HG03095 (cell line): ENCODE measurements around the gene HEBP1.
"Not testable (repeated sequence)": the region's sequence is repeated elsewhere in the genome, so short reads cannot be mapped to it uniquely, and the experiment has no call there.

ENCODE experiments used
- ATAC-seq: cut with Tn5 transposase; IDR thresholded peaks from one replicate; pipeline ENCODE4 v1.9.1; 2021; ENCODE audit warnings: moderate library complexity; ENCODE audit not compliant: unreplicated experiment

The HEBP1 gene, protein sequence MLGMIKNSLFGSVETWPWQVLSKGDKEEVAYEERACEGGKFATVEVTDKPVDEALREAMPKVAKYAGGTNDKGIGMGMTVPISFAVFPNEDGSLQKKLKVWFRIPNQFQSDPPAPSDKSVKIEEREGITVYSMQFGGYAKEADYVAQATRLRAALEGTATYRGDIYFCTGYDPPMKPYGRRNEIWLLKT

DNA sequence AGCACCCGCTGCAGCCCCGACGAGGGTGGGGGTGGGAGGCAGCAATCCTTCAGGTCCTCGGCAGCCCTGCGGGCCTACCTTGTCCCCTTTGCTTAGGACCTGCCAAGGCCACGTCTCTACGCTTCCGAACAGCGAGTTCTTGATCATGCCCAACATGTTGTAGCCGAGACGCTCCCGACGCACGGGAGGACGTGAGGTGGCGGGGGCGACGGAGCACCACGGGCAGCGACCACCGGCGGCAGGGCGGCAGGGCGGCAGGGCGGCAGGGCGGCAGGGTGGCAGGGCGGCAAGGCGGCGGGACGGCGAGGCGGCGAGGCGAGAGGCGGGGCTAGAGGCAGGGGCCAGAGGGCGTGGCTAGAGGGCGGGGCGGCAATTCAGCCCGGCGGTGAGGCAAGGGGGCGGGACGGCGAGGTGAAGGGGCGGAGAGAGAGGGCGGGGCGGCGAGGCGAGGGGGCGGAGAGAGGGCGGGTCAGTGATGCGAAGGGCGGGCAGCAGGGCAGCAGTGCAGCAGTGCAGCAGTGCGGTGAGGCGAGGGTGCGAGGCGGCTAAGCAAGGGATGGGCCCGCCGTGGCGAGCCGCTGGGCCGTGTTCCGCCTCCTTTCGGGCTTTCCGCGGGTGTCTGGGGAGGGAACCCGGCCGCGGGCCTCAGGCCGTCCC, at the start of gene HEBP1:
HEBP1 (minus strand) TSS at position 307 of the 657 bp plus-strand sequence; CDS start at position 156, 151 bp downstream.
- peak; percentile 85 for ATAC-seq

DNA sequence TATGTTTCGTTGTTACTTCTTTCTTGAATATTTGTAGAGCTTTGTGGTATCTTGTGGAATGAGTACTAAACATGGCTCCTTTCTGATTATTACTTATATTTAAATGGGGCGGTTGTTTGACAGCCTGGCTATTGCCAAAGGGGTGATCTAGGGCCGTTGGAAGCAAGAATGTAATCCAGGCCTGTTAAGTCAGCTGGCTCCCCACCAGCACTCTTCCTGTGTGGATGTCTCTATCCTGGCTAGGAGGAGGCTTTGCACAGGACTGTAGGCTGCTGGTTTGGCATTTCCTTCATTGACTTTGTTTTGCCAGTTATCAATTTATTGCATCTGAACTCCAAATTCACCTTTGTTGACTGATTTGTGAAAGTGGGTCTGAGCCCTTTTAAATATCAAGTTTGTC, 49.8 kb upstream of the HEBP1 start:
- no peak for ATAC-seq

DNA sequence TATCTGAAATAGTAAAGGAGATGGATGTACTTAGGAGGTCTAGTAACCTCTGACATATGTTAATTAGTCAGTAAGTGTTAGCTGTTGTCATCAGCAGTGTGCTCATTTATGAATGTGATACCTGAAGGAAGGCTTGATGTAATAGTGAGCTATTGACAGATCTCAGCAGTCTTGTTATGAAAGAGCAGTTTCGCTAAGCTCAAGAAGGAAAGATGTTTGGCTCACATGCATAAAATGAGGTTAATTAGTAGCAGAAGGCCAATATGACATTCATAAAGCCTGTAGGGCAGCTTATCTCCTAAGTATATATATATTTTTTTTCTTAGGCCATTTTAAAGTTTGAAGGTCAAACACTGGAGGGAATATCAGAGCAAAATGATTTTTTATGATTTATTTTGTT, 46.9 kb upstream of the HEBP1 start:
- no peak for ATAC-seq

DNA sequence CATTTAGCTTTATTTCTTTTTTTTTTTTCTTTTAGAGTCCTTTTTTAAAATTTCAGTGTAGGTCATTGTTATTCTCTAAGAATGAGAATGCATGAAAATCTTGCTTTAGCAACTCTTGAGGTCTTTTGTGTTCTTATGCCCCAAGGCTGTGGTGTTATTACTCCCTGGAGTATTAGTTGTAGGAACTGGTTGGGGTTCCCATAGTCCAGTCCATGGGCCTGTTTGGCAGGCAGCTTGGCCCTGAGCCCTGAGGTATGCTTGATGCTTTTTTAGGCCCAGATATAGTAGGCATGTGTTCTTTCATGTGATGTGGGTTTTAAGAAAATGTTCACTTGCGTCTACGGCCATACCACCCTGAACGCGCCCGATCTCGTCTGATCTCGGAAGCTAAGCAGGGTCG, 45.8 kb upstream of the HEBP1 start:
- no peak for ATAC-seq

DNA sequence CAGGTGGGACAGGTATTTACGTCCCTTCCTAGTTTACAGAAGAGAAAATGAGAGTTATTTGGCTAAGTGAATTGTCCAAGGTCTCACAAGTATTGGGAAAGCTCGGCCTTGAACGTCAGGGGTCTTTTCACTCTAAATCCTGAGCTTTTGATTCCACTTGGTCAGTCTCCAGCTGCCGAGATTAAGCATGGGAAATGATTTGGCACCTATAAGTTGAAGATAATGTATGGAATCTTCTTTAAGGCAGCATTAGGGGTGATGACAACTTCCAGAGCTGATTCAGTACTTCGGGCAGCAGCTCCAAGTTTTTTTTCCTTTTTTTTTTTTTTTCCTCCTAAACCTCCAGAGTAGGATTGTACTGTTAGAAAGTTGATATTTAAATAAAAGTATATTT, 44.8 kb upstream of the HEBP1 start:
- no peak for ATAC-seq

DNA sequence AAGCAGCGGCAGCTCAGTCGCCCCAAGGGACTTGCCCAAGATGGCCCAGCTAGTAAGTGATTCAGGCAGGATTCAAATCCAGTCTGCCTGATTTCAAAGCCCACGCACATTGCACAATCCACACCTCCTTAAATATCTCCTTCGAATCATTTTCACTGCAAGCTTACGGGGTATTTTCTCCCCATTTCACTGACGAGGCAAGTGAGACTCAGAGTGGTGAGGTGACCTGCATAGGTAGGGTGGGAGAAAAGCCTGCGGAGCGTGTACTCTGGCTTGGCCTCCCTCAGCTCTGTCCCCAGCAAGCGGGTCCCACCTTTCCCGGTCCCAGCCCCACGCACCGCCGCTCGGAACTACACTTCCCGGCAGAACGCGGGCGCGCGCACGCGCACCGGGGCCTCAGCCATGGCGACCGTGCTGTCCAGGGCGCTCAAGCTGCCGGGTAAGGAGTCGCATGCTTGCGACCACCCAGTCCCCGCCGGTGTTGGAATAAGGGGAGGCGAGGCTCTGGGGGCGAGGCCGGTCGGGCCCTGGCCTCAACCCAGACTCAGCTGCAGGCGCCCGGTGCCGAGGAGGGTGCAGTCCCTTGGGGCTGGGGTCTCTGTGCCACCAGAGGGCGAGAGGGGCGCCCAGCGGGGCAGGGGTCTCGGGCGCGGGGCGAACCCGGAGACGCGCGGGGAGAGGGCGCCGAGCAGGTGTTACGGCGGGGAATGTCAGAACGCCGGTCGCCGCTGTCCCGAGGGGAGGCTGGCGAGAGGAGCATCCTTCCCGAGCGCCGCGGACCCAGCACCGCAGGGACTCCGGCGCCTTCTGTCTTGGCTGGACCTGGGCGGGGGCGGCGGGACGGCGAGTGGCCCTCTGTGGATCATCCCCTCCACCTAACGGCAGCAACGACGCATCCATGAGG, 44.2 kb upstream of the HEBP1 start, which contains the start of gene FAM234B:
FAM234B (plus strand) TSS at position 380 of the 904 bp plus-strand sequence; CDS start at position 403, 23 bp downstream.
- ATAC-seq = peak; percentile 88

DNA sequence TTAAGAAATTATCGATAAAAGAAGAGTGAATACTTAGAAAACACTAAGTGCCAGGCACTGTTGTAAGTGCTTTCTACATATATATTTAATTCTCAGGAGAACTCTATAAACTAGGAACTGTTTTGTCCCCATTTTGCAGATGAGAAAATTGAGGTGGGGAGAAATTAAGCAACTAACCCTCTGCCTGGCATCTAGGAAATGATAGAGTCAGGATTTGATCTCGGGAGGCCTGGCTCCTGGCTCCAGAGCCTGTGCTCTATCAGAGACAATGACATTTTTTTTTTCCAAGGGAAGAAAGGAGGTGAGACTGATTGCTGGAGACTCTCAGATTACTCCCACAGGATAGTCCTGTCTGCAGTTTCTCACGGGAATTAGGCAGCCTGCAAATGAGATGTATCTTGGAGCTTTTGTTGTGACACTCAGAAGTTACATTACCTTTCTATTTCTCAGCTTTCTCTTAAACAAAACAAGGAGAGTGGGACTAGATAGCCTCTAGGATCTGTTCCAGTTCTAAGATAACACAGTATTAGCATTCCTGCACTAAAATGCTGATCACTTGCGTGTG, 42.7 kb upstream of the HEBP1 start:
- no peak for ATAC-seq

DNA sequence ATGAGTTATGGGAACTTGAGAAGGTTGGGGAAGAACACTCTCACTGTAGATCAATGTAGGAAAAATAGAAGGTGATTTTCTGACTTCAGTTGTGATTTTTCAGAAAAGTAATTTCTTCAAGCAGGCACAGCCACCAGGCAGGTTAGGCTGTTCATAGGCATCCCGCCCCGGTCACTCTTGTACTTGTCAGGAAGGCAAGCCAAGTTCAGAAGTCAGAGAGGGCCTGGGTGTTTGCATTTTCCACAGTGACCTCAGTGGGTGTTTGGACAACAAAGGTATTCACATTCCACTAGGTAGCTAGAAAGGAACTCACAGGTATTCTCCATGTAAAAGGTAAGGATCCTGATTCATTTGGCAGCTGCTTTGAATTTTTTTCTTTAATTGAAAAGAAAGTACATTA, 41.2 kb upstream of the HEBP1 start:
- ATAC-seq = no peak

DNA sequence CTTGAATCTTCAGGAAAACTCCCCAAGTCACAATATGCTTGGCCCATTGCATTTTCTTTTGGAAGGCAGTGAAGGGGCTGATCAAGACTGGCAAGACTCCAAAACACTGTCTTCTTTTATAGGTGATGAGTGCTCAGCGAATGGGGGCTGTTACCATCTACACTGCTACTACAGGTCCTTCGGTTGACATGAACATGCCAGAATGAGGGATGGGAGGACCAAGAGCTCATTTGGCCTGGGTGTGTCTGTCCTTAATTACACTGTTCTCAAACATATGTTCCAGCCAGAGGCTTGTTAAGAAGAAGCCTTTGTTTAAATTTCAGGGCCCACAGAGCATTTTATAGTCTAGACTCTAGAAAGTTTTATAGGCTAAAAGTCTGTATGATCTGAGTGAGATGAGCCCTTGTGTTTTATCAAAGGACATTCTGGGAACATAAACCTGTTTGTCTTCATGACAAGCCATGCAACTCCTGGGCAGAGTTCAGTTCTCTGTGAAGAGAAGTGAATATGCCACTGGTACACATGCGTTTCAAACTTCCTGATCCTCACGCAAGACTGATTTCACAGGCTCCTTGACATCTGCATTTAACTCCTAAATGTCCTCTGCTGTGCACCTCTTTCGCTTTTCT, 39.4 kb upstream of the HEBP1 start:
- no peak for ATAC-seq

DNA sequence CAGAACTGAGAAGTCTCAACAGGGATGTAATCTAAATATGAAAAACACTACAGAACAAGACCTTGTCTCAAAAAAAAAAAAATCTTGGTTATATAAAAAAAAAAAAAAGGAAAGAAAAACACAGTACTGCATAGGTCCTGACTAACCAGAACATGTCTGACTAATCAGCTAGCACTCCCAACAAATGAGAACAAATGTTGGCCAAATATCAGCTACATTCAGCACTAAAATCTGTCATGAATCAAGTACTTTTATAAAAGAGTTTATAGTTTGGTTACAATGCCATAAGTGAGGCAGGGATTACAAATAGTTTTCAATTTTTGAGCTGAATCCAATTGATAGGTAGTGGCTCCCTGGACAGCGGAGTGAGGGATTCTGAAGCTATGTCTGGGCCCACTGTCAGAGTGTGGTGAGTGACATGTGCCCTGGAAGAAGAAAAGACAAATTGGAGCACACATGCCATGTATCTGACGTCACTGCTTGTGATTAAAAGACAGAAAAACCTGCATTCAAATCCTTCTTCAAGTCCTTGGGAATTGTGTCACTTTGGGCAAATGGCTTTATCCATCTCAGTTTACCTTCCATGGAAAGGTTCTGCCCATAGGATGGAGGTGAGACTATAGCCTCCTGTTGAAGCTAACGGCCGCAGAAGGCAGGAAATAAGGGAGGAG, 38.6 kb upstream of the HEBP1 start:
- ATAC-seq = no peak

DNA sequence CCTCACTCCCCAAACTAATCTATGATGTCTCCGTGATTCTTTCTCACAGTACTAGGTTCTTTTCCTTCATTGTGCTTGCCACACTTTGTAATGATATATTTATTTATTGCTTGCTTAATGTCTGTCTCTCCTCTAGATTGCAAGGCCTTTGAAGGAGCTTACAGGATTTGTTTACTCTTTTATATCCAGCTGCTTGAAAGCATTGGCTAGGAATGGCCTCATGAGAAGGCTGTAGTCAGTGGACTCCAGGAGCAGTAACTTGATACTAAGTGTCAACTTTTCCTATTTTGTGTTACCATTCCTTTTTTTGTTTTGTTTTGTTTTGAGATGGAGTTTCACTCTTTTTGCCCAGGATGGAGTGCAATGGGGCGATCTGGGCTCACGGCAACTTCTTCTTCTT, 36.8 kb upstream of the HEBP1 start:
- ATAC-seq = no peak

DNA sequence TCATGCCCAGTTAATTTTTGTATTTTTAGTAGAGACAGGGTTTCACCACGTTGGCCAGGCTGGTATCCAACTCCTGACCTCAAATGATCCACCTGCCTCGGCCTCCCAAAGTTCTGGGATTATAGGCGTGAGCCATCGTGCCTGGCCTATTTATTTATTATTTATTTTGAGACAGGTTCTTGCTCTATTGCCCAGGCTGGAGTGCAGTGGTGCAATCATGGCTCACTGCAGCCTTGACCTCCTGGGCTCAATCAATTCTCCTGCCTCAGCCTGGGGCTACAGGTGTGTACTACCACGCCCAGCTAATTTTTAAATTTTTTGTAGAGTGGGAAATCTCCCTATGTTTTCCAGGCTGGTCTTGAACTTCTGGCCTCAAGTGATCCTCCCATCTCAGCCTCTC, 35.3 kb upstream of the HEBP1 start:
- not testable (repeated sequence) for ATAC-seq

DNA sequence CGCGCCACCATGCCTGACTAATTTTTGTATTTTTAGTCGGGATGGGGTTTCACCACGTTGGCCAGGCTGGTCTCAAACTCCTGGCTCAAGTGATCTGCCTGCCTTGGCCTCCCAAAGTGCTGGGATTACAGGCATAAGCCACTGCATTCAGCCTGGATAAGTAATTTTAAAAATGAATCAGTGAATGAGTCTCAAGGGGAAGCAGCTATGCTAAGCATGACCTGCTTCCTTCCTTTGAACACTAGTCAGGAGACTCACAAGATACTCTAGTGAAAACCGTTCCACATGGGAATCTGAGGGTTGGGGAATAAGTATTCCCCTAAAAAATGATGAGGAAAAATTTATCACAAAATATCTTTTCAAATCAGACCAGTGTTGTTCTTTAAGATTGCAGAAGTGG, 33.4 kb upstream of the HEBP1 start:
- no peak for ATAC-seq

DNA sequence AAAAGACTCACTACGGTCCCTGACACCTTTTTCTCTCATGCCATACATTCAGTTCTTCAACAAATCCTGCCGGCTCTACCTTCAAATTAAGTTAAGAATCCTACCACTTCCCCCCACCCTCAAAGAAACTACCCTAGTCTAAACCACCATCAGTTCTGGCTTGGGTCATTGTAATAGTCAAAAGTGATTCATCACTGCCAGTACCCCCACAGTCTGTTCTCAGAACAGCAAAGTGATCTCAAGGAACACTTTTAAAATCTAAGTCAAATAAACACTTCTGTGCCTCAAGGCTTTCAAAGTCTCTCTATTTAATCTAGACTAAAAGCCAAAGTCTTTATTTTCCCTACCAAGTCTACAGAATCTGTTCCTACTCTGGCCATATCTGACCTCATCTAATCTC, 32.1 kb upstream of the HEBP1 start:
- ATAC-seq = no peak

DNA sequence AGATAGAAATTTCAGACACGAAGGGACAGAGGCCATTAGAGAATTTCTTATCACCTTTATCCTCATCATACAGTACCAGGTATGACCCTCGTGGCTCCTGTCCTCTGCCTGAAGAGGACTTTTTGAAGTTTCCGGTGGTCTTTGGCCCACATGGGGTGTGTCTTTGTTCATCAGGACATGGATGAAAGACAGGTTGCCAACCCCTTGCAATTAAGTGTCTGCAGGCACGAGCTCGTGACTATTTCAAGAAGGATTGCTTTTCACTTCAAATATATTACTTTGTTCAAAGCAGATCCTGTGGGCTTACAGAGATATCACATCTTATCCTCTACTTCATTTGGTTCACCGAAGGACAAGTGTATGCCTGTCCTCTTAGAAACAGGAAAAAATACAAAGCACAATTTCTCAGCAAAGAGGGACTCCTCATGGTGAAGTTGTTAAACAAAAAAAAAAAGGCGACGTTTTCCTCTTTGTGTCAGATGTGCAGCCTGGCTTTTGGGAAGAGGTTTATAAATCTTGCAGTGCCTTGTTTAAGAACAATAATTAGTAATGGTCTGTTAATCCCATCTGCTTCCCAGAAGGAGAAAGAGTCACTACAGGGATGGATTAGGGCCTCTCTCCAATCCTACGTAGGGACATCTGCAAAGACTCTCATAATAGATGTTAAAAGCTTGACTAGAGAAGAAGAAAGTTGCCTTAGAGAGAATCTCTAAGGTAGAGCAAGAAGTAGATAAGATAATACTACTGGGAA, 30.7 kb upstream of the HEBP1 start:
- no peak for ATAC-seq

DNA sequence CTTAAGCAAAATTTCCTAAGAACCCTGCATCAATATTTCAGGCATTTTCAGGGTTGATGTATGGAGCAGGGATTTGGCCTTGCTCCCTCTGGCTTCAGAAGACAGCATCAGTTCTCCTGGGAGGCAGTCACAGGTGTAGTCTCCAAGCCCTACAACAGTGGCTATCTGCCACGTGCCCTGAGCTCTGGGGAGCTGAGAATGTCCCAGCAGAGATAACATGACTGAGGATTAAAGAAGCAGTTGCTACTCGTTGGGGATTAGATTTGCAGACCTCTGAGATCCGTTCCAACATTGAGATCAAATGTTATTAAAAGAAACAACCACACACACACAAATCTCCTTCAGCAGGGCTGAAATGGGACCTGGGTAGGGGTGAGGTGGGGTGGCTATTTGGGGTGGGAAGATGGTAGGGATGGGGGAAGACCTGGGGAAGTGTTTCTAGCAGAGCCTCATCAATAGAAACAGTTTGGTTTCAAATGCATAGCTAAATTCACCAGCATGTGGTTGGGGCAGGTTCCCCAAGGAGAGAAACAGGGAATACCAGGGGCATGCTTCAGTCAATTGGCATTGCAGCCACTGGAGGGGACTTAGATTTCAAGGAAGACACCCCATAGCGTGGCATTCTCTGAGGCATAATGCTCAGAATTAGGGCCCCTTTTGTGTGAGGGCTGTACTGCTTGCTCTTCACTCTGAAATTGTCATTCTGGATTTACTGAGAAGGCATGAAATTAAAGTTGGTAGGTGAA, 28.9 kb upstream of the HEBP1 start:
- no peak for ATAC-seq

DNA sequence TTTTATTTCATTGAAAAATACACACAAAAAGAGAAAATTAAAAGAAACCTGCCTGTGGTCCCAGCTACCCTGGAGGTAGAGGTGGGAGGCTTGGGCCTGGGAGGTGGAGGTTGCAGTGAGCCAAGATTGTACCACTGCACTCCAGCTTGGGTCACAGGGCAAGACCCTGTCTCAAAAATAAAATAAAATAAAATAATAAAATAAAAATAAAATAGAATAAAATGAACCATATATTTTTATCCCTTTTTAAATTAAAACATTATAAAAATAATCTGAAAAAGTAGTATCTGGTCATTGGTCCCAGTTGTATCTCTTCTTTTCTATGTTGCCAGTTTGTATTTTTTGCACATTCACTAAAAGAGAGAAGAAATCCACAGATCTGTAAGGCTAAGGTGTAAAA, 27.4 kb upstream of the HEBP1 start:
- no peak for ATAC-seq

DNA sequence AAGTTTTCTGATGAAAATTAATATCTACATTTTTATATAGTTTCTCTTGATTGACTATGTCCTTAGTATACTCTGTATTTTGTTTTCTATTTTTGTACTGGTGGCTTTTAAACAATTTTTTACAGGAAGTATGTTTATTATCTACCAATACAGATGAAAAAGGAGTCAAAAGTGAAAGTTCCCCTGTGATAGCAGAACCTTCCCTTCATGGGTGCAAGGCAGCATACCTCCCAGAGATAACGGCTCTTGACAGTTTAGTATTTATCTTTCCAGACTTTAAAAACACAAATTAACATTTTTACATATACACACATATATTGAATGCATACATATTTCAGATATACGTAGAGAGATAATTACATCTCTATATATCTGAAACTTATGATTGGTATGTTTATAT, 27.0 kb upstream of the HEBP1 start:
- no peak for ATAC-seq

DNA sequence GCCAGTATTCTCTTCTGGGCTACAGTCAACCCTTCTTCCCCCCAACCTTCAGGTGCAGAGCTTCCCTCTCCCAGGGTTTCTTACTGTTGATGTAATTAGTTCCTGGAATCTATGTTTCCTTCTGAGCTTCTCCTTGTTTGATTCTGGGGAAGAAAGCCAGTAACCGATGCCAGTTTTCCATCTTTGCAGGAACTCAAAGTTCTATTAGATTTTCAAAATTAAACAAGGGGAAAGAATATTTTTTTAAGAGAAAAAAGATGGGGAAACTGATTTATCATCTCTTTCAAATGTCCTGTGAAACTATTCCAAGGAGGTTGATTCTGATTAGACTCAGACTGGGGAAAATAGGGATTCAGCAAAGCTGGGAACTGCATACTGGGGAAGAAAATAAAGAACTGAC, 26.2 kb upstream of the HEBP1 start:
- no peak for ATAC-seq
